ENCODE data around the gene CRYGN.

- TF ChIP-seq CTCF (IDR thresholded peaks at IDR 0.05) (no peak), POLR2A (IDR thresholded peaks at IDR 0.05) (no peak), POLR2AphosphoS5 (IDR thresholded peaks at IDR 0.05) (no peak), EP300 (IDR thresholded peaks at IDR 0.05) (no peak)
Measured at GRCh38 chr7:151406051-151406875, 33.7 kb downstream of the CRYGN start.
